SKM-1 treated with dmso at 0.1 percent for 144 hours (cell line): Measurements from ENCODE around the gene KLK2.

ENCODE experiments used
- DNase-seq: peaks from one replicate; lab custom pipeline; 2025; ENCODE audit not compliant: unreplicated experiment; lab: John Stamatoyannopoulos, UW

KLK2 gene

DNA sequence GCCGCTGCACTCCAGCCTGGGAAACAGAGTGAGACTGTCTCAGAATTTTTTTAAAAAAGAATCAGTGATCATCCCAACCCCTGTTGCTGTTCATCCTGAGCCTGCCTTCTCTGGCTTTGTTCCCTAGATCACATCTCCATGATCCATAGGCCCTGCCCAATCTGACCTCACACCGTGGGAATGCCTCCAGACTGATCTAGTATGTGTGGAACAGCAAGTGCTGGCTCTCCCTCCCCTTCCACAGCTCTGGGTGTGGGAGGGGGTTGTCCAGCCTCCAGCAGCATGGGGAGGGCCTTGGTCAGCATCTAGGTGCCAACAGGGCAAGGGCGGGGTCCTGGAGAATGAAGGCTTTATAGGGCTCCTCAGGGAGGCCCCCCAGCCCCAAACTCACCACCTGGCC lies at the start of gene KLK2:
Gene KLK2 (plus strand): TSS at position 384 of the 400 bp plus-strand sequence. CDS start 35 bp downstream, outside the sequence.
- DNase-seq: no peak

DNA sequence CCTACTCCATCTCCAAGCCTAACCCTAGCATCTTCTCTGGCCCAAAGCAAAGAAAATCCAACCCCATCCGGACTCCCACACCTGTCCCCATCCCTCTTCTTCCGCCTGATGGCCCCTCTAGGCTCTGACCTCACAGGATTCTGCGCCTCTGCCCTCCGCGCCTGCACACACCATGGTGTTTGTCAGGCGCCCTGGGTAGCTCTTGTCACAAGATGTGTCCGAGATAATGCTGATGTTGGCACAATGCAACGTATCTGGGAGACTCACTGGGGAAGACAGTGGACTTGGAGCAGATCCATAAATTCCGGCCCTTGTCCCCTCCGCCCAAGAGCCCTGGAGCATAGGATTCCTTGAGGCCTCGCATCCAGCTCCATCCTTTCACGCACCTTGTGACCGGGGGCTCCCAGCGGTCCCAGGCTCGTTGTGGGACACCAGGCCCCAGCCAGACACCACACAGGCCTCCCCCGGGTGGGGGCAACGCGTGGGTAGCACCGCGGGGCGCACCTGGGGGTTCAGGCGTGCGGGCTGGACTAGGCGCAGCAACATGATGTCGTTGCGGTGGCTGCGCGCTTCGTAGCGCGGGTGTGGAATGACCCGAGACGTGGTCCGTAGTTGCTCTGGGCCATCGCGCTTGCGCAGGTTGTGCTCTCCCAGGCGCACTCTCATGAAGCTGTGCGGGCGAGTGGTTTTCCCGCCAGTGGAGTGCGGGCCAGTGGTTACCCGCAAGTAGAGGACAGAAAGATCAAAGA lies 46.6 kb upstream of the KLK2 start:
- DNase-seq: no peak

- no peak for DNase-seq
Observed at GRCh38 chr19:50827476-50827875, 45.8 kb upstream of the KLK2 start.

DNA sequence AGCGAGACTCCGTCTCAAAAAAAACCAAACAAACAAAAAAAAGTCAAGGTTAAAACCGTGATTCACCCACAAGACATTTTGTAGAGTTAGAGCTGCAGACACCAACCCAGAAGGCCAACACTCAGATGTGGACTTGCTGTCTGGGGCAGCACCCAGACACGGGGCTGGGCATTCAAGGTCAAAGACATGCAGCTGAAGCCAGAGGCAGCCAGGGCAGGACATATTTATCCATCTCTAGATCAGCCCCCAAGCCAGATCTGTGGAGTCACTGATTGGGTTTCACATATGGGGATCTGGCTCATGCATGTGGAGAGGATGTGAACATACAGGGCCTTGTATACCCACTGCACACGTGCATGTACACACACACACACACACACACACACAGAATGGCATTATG lies 43.4 kb upstream of the KLK2 start:
- no peak for DNase-seq

- DNase-seq: no peak
Observed at GRCh38 chr19:50830266-50831025, 42.8 kb upstream of the KLK2 start.

DNA sequence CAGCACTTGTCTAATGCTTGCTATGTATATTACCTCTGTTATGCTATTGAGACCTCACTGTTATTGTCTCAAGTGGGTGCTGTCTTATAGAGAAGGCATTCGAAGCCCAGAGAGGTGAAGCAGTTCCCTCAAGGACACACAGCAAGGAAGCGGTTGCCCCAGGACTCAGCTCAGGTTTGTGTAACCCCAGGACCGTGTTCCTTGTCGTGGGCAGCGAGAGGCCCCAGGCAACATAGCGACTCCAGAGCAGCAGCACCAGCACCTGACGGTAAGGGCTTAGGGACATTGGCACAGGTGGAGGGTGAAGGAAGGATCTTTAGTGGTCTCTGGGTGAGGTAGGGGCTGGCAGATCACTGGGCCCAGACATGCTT lies 42.2 kb upstream of the KLK2 start:
- no peak for DNase-seq

- no peak for DNase-seq
Observed at GRCh38 chr19:50832666-50833065, 40.6 kb upstream of the KLK2 start.

DNA sequence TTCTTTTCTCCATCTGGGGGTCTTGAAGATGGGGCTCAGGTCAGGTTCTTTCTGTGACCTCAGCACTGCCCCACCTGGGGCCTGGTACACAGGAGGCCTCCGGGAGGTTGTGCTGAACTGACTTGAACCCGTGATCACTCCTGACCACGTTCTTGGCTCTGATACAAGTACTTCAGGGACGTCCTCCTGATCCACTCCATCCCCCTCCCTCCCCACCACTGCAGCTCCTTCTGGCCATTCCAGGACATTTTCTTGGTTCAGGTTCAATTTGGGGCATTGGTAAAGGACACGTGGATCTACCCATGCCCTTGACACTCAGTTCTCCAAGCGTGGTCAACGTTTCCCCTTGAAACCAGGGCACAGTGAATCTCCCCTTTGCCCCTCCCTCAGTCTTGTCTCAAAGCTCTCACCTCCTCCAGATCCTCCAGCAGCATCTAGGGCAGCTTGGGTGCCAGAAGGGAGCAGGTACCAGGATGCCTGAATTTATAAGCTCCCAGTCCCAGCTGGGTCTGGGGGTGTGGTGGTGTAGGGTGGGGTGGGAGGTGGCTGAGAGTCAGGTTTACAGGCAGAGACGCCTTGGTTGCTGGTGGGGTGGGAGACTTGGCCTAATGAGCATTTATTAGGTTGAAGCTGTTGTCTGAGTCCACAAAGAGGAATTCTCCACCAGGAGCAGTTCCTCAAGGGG lies 40.0 kb upstream of the KLK2 start, which contains the start of gene KLK15:
Gene KLK15 (minus strand): TSS at position 458 of the 685 bp plus-strand sequence. CDS start 2,082 bp downstream, outside the sequence.
- no peak for DNase-seq

DNA sequence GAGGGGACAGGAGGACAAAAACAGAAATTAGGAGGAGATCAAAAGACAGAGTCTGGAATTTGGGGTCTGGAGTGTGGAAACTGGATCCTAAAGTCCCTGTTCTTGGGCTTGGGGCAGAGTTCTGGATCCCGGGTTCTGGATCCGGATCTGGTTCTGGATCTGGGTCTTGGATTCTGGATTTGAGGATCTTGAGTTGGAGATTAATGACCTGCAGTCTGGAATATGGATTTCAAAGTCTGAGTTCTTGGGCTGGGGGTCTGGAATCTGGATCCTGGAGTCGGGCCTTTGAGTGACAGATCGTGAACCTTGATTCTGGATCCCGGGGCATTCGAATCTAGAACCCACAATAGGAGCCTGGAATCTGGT lies 39.5 kb upstream of the KLK2 start:
- no peak for DNase-seq

GRCh38 chr19:50835103-50835784 lies 38.0 kb upstream of the KLK2 start:
- no peak for DNase-seq

DNA sequence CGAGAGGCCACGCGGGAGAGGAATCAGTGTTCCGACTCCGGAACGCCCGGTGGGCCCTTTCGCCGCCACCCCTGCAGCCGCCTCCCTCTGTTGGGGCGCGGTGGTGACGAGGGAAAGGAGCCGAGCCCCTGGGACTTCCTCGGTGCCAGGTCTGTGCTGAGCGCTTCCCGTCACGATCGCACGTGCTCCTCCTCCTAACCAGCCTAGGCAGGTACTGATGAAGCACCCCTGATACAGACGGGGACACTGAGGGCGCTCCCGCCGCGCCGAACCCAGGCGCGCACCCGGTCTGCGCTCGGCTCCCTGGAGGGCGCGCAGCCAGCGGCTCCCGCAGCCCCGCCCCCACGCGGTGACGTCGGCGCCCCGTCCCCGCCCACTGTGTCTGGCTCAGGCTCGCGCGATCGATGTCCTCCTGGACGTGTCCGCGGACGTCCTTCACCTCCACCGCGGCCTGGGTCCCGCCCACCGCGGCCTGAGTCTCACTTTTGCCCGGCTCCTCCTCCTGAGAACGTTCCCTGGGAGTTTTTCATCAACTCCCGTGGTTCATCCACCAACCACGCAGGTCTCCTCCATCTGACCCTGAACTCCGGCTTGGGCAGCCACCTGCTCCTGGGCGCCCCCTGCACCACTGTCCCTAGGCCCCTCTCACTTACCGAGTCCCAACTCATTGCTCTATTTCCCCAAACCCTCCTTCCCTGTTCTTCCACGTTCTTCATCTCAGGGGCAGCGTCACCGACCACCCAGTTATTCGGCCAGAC lies 37.3 kb upstream of the KLK2 start:
- DNase-seq: peak; percentile 11

DNA sequence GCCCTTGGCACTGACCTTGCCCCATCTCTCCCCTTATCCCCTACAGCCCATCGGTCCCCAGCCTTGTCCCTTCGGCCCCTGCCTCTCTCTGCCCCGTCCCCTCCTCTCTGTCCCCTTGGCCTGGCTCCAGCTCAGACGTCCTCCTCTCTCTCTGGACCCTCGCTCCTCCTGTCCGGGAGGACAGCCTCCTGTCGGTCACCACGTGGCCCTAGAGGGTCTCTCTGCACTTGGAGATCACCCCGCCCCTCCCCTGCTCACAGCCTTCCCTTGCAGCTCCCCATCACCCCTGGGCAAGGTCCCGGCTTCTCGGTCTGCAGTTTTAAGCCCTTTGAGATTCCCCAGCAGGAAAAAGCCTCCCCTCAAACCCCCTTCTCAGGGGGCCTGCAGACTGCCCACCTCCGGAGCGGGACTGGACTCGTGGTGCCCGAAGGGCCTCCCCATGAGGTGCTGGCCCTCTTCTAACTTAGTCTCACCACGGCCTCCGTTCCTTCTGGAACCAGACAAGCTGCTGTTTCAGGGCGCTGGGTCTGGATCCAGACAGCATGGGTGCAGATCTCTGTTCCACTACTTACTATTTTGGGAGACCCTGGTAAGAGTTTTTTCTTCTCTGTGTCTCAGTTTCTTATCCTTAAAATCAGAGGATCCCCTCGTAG lies 36.6 kb upstream of the KLK2 start:
- DNase-seq: no peak

DNA sequence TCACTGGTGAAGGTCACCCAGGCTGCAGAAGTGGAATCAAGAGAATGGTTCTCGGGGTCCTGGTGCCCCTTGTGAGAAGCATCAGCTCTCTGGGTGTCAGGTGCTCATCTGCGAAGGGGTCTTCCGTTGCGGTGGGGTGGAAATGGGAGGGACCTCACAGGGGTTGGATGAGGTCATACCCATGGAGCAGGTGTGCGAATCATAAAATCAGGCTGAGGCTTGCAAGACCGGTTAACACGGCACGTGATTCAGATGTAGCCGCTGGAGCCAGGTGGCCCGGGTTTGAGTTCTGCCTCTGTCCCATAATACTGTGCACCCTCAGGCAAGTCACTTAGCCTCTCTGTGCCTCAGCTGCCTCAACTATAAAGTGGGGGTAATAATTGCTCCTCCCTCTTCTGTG lies 35.9 kb upstream of the KLK2 start:
- DNase-seq: no peak

DNA sequence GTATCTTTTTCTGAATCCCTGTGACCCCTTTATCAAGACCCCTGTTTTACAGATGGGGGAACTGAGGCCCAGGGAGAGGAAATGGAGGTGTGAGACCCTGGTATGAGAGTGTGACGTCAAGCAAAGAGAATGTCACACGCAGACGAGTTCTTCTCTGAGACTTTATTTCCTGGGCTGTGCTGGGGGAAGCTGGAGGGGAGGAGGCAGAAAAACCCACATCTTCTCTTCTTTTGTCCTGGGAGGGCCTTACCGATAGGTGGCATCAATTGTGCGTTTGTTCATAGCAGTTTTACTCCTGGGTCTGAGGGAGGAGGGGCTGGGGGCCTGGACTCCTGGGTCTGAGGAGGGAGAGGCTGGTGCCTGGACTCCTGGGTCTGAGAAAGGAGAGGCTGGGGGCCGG lies 35.0 kb upstream of the KLK2 start:
- DNase-seq: peak; percentile 0

DNA sequence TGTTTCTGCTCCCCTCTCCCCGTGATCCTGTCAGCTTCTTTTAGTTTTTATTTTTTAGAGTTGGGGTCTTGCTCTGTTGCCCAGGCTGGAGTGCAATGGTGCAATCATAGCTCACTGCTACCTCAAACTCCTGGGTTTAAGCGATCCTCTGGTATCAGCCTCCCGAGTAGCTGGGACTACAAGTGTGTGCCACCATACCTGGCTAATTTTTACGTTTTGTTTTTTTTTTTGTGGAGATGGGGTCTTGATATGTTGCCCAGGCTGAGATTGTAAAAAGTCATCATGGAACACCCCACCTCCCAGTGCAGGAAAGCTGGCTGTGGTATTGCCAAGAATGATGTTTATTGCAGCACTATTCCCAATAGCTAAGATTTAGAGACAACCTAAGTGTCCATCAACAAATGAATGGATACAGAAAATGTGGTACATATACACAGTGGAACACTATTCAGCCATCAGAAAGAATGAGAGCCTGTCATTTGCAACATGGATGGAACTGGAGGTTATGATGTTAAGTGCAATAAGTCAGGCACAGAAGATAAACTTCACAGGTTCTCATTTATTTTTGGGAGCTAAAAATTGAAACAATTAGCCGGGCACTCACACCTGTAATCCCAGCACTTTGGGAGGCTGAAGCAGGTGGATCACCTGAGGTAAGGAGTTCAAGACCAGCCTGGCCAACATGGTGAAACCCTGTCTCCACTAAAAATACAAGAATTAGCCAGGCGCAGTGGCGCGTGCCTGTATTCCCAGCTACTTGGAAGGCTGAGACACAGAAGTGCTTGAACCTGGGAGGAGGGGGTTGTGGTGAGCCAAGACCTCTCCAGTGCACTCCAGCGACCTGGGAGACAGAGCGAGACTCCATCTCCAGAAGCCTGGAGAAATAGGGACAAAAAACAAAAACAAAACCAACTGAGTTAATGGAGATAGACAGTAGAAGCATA lies 33.3 kb upstream of the KLK2 start:
- DNase-seq: no peak

- DNase-seq: no peak
Observed at GRCh38 chr19:50842130-50842529, 31.1 kb upstream of the KLK2 start.

- no peak for DNase-seq
Observed at GRCh38 chr19:50843205-50843604, 30.0 kb upstream of the KLK2 start.

DNA sequence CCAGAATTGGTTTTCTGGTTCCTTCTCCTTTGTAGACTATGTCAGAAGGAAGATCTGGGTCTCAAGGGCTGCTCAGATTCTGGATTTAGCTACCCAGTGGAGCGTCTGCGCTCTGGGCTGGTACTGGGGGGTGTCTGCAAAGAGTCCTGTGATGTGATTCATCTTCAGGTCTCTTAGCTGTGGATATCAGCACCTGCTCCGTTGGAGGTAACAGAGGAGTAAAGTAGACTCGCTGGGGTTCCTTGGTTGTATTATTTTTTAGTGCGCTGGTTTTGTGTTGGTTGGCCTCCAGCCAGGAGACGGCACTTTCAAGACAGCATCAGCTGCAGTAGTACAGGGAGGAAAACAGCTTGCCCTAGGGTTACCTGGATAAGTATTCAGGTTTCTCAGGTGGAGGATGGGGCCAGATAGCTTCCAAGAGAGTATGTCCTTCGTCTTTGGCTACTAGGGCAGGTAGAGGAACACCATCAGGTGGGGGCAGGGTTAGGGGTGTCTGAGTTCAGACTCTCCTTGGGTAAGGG lies 29.5 kb upstream of the KLK2 start:
- DNase-seq: no peak
